GM19455 (cell line): ENCODE measurements around the gene NT5C2.

Experiments used
- ATAC-seq: cut with Tn5 transposase; IDR thresholded peaks from one replicate; pipeline ENCODE4 v1.9.1; 2021; ENCODE audit not compliant: unreplicated experiment

NT5C2 gene

GRCh38 chr10:103066141-103067098 is 126.7 kb downstream of the NT5C2 start:
- no peak for ATAC-seq

- no peak for ATAC-seq
Observed at GRCh38 chr10:103064956-103065355, 128.1 kb downstream of the NT5C2 start.

GRCh38 chr10:103062854-103063590 is 130.1 kb downstream of the NT5C2 start:
- no peak for ATAC-seq

GRCh38 chr10:103060575-103060974 is 132.5 kb downstream of the NT5C2 start:
- no peak for ATAC-seq

- ATAC-seq: no peak
Observed at GRCh38 chr10:103058034-103058433, 135.0 kb downstream of the NT5C2 start.

- ATAC-seq: no peak
Observed at GRCh38 chr10:103055105-103055504, 138.0 kb downstream of the NT5C2 start.

- no peak for ATAC-seq
Observed at GRCh38 chr10:103054621-103055020, 138.5 kb downstream of the NT5C2 start.

GRCh38 chr10:103053659-103054581 is 139.2 kb downstream of the NT5C2 start:
- ATAC-seq: peak; percentile 71

- ATAC-seq: no peak
Observed at GRCh38 chr10:103049237-103049636, 143.8 kb downstream of the NT5C2 start.

- ATAC-seq: no peak
Observed at GRCh38 chr10:103047381-103047780, 145.7 kb downstream of the NT5C2 start.

GRCh38 chr10:103045961-103046360 is 147.1 kb downstream of the NT5C2 start:
- ATAC-seq: no peak

- ATAC-seq: no peak
Observed at GRCh38 chr10:103044942-103045489, 148.1 kb downstream of the NT5C2 start.

GRCh38 chr10:103042908-103043307 is 150.2 kb downstream of the NT5C2 start:
- no peak for ATAC-seq

- ATAC-seq: no peak
Observed at GRCh38 chr10:103042129-103042528, 150.9 kb downstream of the NT5C2 start.

- no peak for ATAC-seq
Observed at GRCh38 chr10:103041391-103041790, 151.7 kb downstream of the NT5C2 start.

GRCh38 chr10:103040418-103040817 is 152.7 kb downstream of the NT5C2 start:
- no peak for ATAC-seq

GRCh38 chr10:103038570-103038969 is 154.5 kb downstream of the NT5C2 start:
- no peak for ATAC-seq
